IMR-90 (cell line): ENCODE results near the gene C14orf180. TPM values are rescaled to one million over a fixed set of nuclear protein-coding genes. Genes with fewer than 3 reads are reported as not detected.

Experiments
- ATAC-seq: fragments of 200-7000 bp; cut with Tn5 transposase; 2 replicates; pipeline ENCODE4 v1.9.1; 2020; ENCODE audit warnings: low read depth, mild to moderate bottlenecking, moderate library complexity
- BruUV-seq: library from RNA; stranded (reverse); fragments of 400-500 nt; replicated peaks from 2 replicates; lab custom pipeline; 2021; lab: Mats Ljungman, UMichigan
- CTCF ChIA-PET: fragments of 300-600 bp; formaldehyde crosslinking; extraction: SDS; loops from one replicate; lab custom pipeline; 2021; ENCODE audit warnings: antibody characterized with exemption; lab: Yijun Ruan, JAX
- POLR2A ChIA-PET: fragments of 300-600 bp; sonication (Branson Sonifier 250); formaldehyde crosslinking; loops from one replicate; lab custom pipeline; 2022; ENCODE audit warnings: antibody characterized with exemption; ENCODE audit not compliant: unreplicated experiment; lab: Charles Lee
- DNase-seq: peaks from one replicate; pipeline ENCODE4 v3.0.0; 2013
- H2AFZ ChIP-seq: replicated peaks from 2 replicates; pipeline ENCODE3; 2013; ENCODE audit warnings: low read length, mild to moderate bottlenecking; ENCODE audit not compliant: poor library complexity
- H2AK5ac ChIP-seq: 2 replicates; pipeline ENCODE4 v1.6.1; 2013; ENCODE audit warnings: low read depth, low read length, inconsistent platforms
- H2AK9ac ChIP-seq: replicated peaks from 2 replicates; pipeline ENCODE3; 2013; ENCODE audit warnings: mild to moderate bottlenecking, low read depth, low read length, moderate library complexity; ENCODE audit not compliant: poor library complexity
- H2BK120ac ChIP-seq: 2 replicates; pipeline ENCODE4 v1.6.1; 2013; ENCODE audit warnings: low read depth, low read length, inconsistent platforms
- H2BK15ac ChIP-seq: 3 replicates; pipeline ENCODE4 v1.6.1; 2013; ENCODE audit warnings: low read depth, low read length, inconsistent platforms
- H2BK20ac ChIP-seq: 2 replicates; pipeline ENCODE4 v1.6.1; 2013; ENCODE audit warnings: low read depth, mild to moderate bottlenecking, inconsistent platforms, low read length, moderate library complexity
- H2BK5ac ChIP-seq: 2 replicates; pipeline ENCODE4 v1.6.1; 2013; ENCODE audit warnings: mild to moderate bottlenecking, low read depth, low read length, inconsistent platforms; ENCODE audit not compliant: poor library complexity, severe bottlenecking
- H3K14ac ChIP-seq: replicated peaks from 2 replicates; pipeline ENCODE4 v1.6.1; 2013; ENCODE audit warnings: low read depth, low read length, inconsistent platforms
- H3K18ac ChIP-seq: 2 replicates; pipeline ENCODE4 v1.6.1; 2013; ENCODE audit warnings: low read depth, low read length, control low read depth
- H3K23ac ChIP-seq: 2 replicates; pipeline ENCODE4 v1.6.1; 2013; ENCODE audit warnings: low read depth, low read length, inconsistent platforms
- H3K27ac ChIP-seq: 2 replicates; pipeline ENCODE4 v1.5.1; 2013; ENCODE audit warnings: mild to moderate bottlenecking, control low read depth, low read length; ENCODE audit not compliant: insufficient read depth
- H3K27me3 ChIP-seq: 2 replicates; pipeline ENCODE4 v1.6.1; 2013; ENCODE audit warnings: low read length; ENCODE audit not compliant: control insufficient read depth, insufficient read depth
- H3K36me3 ChIP-seq: 2 replicates; pipeline ENCODE4 v1.6.1; 2013; ENCODE audit warnings: low read length, mixed read lengths; ENCODE audit not compliant: control insufficient read depth, insufficient read depth
- H3K4ac ChIP-seq: 2 replicates; pipeline ENCODE4 v1.6.1; 2013; ENCODE audit warnings: low read depth, low read length, inconsistent platforms
- H3K4me1 ChIP-seq: 2 replicates; pipeline ENCODE4 v1.6.1; 2013; ENCODE audit warnings: low read length, mixed read lengths; ENCODE audit not compliant: control insufficient read depth, insufficient read depth
- H3K4me2 ChIP-seq: 2 replicates; pipeline ENCODE4 v1.6.1; 2013; ENCODE audit warnings: low read depth, mild to moderate bottlenecking, control low read depth, low read length, moderate library complexity
- H3K4me3 ChIP-seq: 2 replicates; pipeline ENCODE4 v1.5.1; 2013; ENCODE audit warnings: low read depth, mild to moderate bottlenecking, control low read depth, low read length, moderate library complexity; ENCODE audit not compliant: insufficient read depth
- H3K56ac ChIP-seq: 2 replicates; pipeline ENCODE4 v1.6.1; 2013; ENCODE audit warnings: low read length, inconsistent platforms; ENCODE audit not compliant: insufficient read depth; ENCODE audit errors: extremely low read depth
- H3K79me1 ChIP-seq, 2 experiments: 2 replicates each; pipeline ENCODE4 v1.6.1; 2013; ENCODE audit warnings: low read length in 2 of 2, inconsistent platforms in 1 of 2, low read depth in 1 of 2
- H3K9ac ChIP-seq: 2 replicates; pipeline ENCODE4 v1.6.1; 2013; ENCODE audit warnings: low read depth, low read length, control low read depth
- H3K9me1 ChIP-seq: 2 replicates; pipeline ENCODE4 v1.6.1; 2013; ENCODE audit warnings: low read length, inconsistent platforms; ENCODE audit not compliant: insufficient read depth
- H3K9me3 ChIP-seq: 2 replicates; pipeline ENCODE4 v1.6.1; 2013; ENCODE audit warnings: low read length; ENCODE audit not compliant: control insufficient read depth, insufficient read depth
- H4K20me1 ChIP-seq: 2 replicates; pipeline ENCODE4 v1.6.1; 2013; ENCODE audit warnings: low read length, inconsistent platforms; ENCODE audit not compliant: insufficient read depth
- H4K5ac ChIP-seq: 2 replicates; pipeline ENCODE4 v1.6.1; 2013; ENCODE audit warnings: mild to moderate bottlenecking, low read depth, low read length, control low read depth
- H4K8ac ChIP-seq, 2 experiments: 2 replicates each; pipeline ENCODE4 v1.6.1; 2013; ENCODE audit warnings: low read depth in 2 of 2, low read length in 2 of 2, control low read depth in 1 of 2, inconsistent platforms in 1 of 2
- H4K91ac ChIP-seq: 2 replicates; pipeline ENCODE4 v1.6.1; 2013; ENCODE audit warnings: low read depth, low read length, inconsistent platforms; ENCODE audit not compliant: insufficient read depth
- ELK1 ChIP-seq: fragments of 150-350 bp; IDR thresholded peaks from 2 replicates; pipeline ENCODE4 v1.6.1; 2016; ENCODE audit warnings: low read depth, mild to moderate bottlenecking, low read length, moderate library complexity, borderline replicate concordance
- MAFK ChIP-seq: IDR thresholded peaks from 2 replicates; pipeline ENCODE4 v1.6.1; 2012; ENCODE audit warnings: low read depth, low read length, improper control_type of control experiment
- MAZ ChIP-seq: IDR thresholded peaks from 2 replicates; pipeline ENCODE4 v1.6.1; 2012; ENCODE audit warnings: low read depth, mild to moderate bottlenecking, low read length, improper control_type of control experiment, moderate library complexity, borderline replicate concordance
- MXI1 ChIP-seq: IDR thresholded peaks from 2 replicates; pipeline ENCODE4 v1.6.1; 2012; ENCODE audit warnings: low read depth, mild to moderate bottlenecking, low read length, moderate library complexity, borderline replicate concordance
- POLR2A ChIP-seq: IDR thresholded peaks from 2 replicates; pipeline ENCODE4 v1.6.1; 2012; ENCODE audit warnings: mild to moderate bottlenecking, low read depth, low read length
- RFX5 ChIP-seq: IDR thresholded peaks from 2 replicates; pipeline ENCODE4 v1.8.0; 2012; ENCODE audit warnings: low read depth, mild to moderate bottlenecking, low read length, moderate library complexity
- SMC3 ChIP-seq: fragments of 150-350 bp; IDR thresholded peaks from 2 replicates; pipeline ENCODE4 v1.6.1; 2016; ENCODE audit warnings: low read depth, mild to moderate bottlenecking, antibody characterized with exemption, low read length, moderate library complexity
- WGBS, 2 experiments: methylation state at CpG; one replicate each; pipeline versions ENCODE4 v1.1.5 to v1.1.7; 2013; ENCODE audit warnings: missing lambda C conversion rate in 2 of 2; ENCODE audit not compliant: insufficient read length in 1 of 2; ENCODE audit errors: extremely low coverage in 2 of 2; 5-methylcytosine and 5-hydroxymethylcytosine counted together
- dilution Hi-C: fragments of 300-500 bp; cut with HindIII; formaldehyde crosslinking; loops from one replicate; pipeline ENCODE4 v1.14.3; 2018; ENCODE audit warnings: low sequenced_read_pairs; ENCODE audit not compliant: unreplicated experiment
- in situ Hi-C: fragments of 300-500 bp; cut with MboI; formaldehyde crosslinking; loops from 3 replicates; pipeline ENCODE4 v1.14.3; 2019; ENCODE audit warnings: low sequenced_read_pairs, inconsistent platforms, mixed read lengths
- intact Hi-C: fragments of 100-400 bp; cut with micrococcal nuclease; formaldehyde crosslinking; loops from 2 replicates; pipeline ENCODE4 v1.10.0; 2022
- polyA plus RNA-seq, 3 experiments: library from polyadenylated mRNA; depleted of rRNA; stranded (reverse); fragments of >200 nt; gene quantifications; 2 replicates each; pipeline ENCODE4 v1.2.3, GENCODE V29; 2012; ENCODE audit warnings: low replicate concordance in 1 of 3
- total RNA-seq: library from RNA; depleted of rRNA; stranded (reverse); fragments of >200 nt; gene quantifications from 2 replicates; pipeline ENCODE4 v1.2.3, GENCODE V29; 2012

The C14orf180 gene
- total and polyA plus RNA-seq, 2 of the 4 experiments (the other 2 are of a cell fraction), result not detected

DNA sequence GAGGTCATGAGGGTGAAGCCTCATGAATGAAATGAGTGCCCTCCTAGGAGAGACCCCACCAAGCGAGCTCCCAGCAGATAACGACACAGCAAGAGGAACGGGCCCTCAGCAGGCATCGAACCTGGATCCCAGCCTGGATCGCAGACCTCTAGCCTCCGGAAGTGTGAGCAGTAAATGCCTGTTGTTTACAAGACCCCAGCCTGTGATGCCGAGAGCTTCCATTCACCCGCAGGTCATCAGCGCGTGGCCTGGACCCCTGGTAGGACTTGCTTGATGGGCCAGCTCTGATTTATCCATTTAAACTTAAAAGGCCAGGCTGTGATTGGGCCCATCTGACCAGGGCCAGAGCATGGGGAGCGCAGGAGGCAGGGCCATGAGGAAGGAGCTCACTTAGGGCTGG lies 18.0 kb downstream of the C14orf180 start:
- Histone ChIP-seq H3K4me3 (no peak overlapping the region), H3K23ac (no peak overlapping the region), H4K5ac (no peak overlapping the region), H3K79me1 (no peaks in the 10 kb centered on the region), H2AK5ac (no peak overlapping the region), H2AK9ac (no peak overlapping the region), H3K14ac (no peak overlapping the region), H3K9me3 (no peaks in the 10 kb centered on the region), H4K91ac (no peak overlapping the region), H2BK20ac (no peak overlapping the region), H3K4ac (no peak overlapping the region), H3K9ac (no peak overlapping the region), H3K27me3 (peaks cover 8% of the 10 kb centered on the region; the same call in 1 of the 2 replicates), H3K18ac (no peak overlapping the region), H2BK120ac (no peak overlapping the region), H3K56ac (no peak overlapping the region), H3K27ac (no peak overlapping the region), H3K9me1 (no peaks in the 10 kb centered on the region), H2AFZ (no peak overlapping the region), H4K8ac (no peak overlapping the region), H3K4me1 (no peaks in the 10 kb centered on the region), H3K36me3 (no peaks in the 10 kb centered on the region), H2BK5ac (no peak overlapping the region), H2BK15ac (no peak overlapping the region), H4K20me1 (no peaks in the 10 kb centered on the region), H3K4me2 (no peak overlapping the region)
- intact Hi-C loops (no loop called here), in situ Hi-C loops (no loop called here), dilution Hi-C loops (no loop called here)
- ATAC-seq (no peak), DNase-seq (no peak)
- TF ChIP-seq RFX5, result no peak
- TF ChIP-seq MXI1, result no peak
- TF ChIP-seq MAFK, result no peak
- TF ChIP-seq POLR2A, result no peak
- TF ChIP-seq SMC3, result no peak
- TF ChIP-seq ELK1, result no peak
- TF ChIP-seq MAZ, result no peak
- WGBS, 2 experiments, result 86% methylated on average over 5 of the region's 11 CpGs; no CpG with 5 or more reads in 1 of the 2 experiments
- POLR2A ChIA-PET, result interaction anchor here (0.6 kb wide), 1 partner anchor 469 kb away, joined by 8 read pairs; no protein-coding TSS in a partner anchor
- CTCF ChIA-PET, result no interaction called here
- BruUV-seq, result no TSS peak
